Heart left ventricle (tissue), 16 donors: ENCODE data around the gene NSMF. TPM values are rescaled to one million over a fixed set of nuclear protein-coding genes. Genes with fewer than 3 reads are reported as not detected.

ENCODE experiments used
- ATAC-seq, 4 donors: fragments of 200-7000 bp; cut with Tn5 transposase; one replicate each; pipeline ENCODE4 v1.9.1; 2020 to 2022; ENCODE audit warnings: moderate library complexity in 4 of 4, mild to moderate bottlenecking in 3 of 4, moderate number of reproducible peaks in 1 of 4
- DNase-seq, 5 donors: peaks; one replicate each; pipeline ENCODE4 v3.0.0-alpha.2; 2020
- H3K27ac ChIP-seq, 12 donors: fragments of 200-600 bp; sonication (generic) in 4 of 12; one replicate each; pipeline versions ENCODE4 v1.5.0 to v1.8.0; 2016 to 2022; ENCODE audit warnings: mild to moderate bottlenecking in 2 of 12
- H3K27me3 ChIP-seq, 9 donors: fragments of 200-600 bp; sonication (generic) in 2 of 9; one replicate each; pipeline versions ENCODE4 v1.5.1 to v1.8.0; 2016 to 2022; ENCODE audit warnings: mild to moderate bottlenecking in 3 of 9
- H3K36me3 ChIP-seq, 9 donors: fragments of 200-600 bp; sonication (generic) in 2 of 9; one replicate each; pipeline versions ENCODE4 v1.5.0 to v1.8.0; 2018 to 2022; ENCODE audit warnings: mild to moderate bottlenecking in 2 of 9
- H3K4me1 ChIP-seq, 12 donors: fragments of 200-600 bp; sonication (generic) in 4 of 12; one replicate each; pipeline versions ENCODE4 v1.5.0 to v1.8.0; 2016 to 2022; ENCODE audit warnings: mild to moderate bottlenecking in 3 of 12
- H3K4me3 ChIP-seq, 12 donors: fragments of 200-600 bp; sonication (generic) in 4 of 12; one replicate each; pipeline versions ENCODE4 v1.5.0 to v1.8.0; 2017 to 2022; ENCODE audit warnings: mild to moderate bottlenecking in 9 of 12, moderate library complexity in 4 of 12
- H3K9me3 ChIP-seq, 12 donors: fragments of 200-600 bp; sonication (generic) in 4 of 12; one replicate each; pipeline versions ENCODE4 v1.5.0 to v1.8.0; 2016 to 2022; ENCODE audit warnings: mild to moderate bottlenecking in 1 of 12
- CTCF ChIP-seq, 12 donors: fragments of 200-600 bp; sonication (generic) in 4 of 12; IDR thresholded peaks; one replicate each; pipeline versions ENCODE4 v1.5.0 to v1.8.0; 2018 to 2022; ENCODE audit warnings: antibody characterized with exemption in 12 of 12, mild to moderate bottlenecking in 5 of 12
- POLR2A ChIP-seq, 2 donors: fragments of 450-650 bp; IDR thresholded peaks; one replicate each; pipeline ENCODE4 v1.6.1; 2017; ENCODE audit warnings: antibody characterized with exemption in 2 of 2, mild to moderate bottlenecking in 2 of 2, moderate library complexity in 2 of 2
- whole genome bisulfite sequencing, 4 donors: extraction: QIAGEN DNeasy Blood & Tissue Kit in 2 of 4; methylation state at CpG; one replicate each; pipeline versions ENCODE4 v1.1.5 to v1.1.7; 2013 to 2018; 5-methylcytosine and 5-hydroxymethylcytosine counted together
- intact Hi-C, 10 donors: fragments of 100-400 bp; cut with DNase I; formaldehyde crosslinking; loops; one replicate each; pipeline versions ENCODE4 v1.11.1 to v1.14.2; 2022
- polyA plus RNA-seq, 2 donors: library from polyadenylated mRNA; stranded (reverse); fragments of 200-250 nt; gene quantifications; one replicate each; pipeline ENCODE4 v1.2.3, GENCODE V29; 2013
- total RNA-seq, 9 donors: library from RNA; depleted of rRNA in 2 of 9; stranded (reverse); fragments of >200 nt in 2 of 9; fragmentation: NEBNext Ultra II Directional in 3 of 9; extraction: Animal tissue kit (Norgen Biotek cat#: 25700) in 3 of 9; gene quantifications; one replicate each; pipeline versions ENCODE4 v1.1.0 to v1.2.4, GENCODE V29; 2016 to 2023
- donor health status: ischemic (EF 13 %, LVEDD 7.1; RV severe dilation, severe dysfunction).
- donor health status: healthy with polysubstance abuse.
- donor health status: DM: no; HTN: yes; CAD: no.
- donor health status: DM: no; HTN: no; CAD: no.
- donor health status: ischemic (EF 25% LVEDD 6.9; RV normal size, moderate dysfunction).
- donor health status: ischemic (EF 25% LVEDD 5.7; RV mildly dilated, moderate dysfunction).
- donor health status: healthy.
- donor health status: DM: yes; HTN: yes; CAD: no.
- donor health status: ischemic (EF 35%, LVEDD 5.7; RV mildly dilated, moderate dysfunction).
- donor health status: nonischemic (EF 11% LVEDD 7.7; RV severe dilation, severe dysfunction).
- donor health status: DM: yes; HTN: yes; CAD: no.
- donor health status: PGD.
- donor health status: ischemic (EF 29% LVEDD 5.4; RV normal size, mild dysfunction).
- donor health status: nonischemic (EF 23%, LVEDD 6.1; RV moderate dilation, normal function).

NSMF gene
- total and polyA plus RNA-seq, 11 donors = 7.5 to 22.1 (median 13.4) TPM

- no peak for TF ChIP-seq CTCF (IDR thresholded peaks at IDR 0.05)
- TF ChIP-seq POLR2A (IDR thresholded peaks at IDR 0.05) = no peak
- no peaks in the 10 kb centered on the region for H3K9me3 ChIP-seq
- H3K27me3 ChIP-seq = peaks cover 0 to 10% (median under 1%) of the 10 kb centered on the region in 9 donors
- intact Hi-C loops = no loop called here
- ATAC-seq = peak in 3 of 4 donors; percentile 46 to 58 (median 55)
- peak in 3 of 5 donors; percentile 40 to 69 (median 63) for DNase-seq
- no peak overlapping the region for H3K4me3 ChIP-seq
- H3K4me1 ChIP-seq = peaks cover 0 to 3% (median 0%) of the 10 kb centered on the region in 12 donors
- no peak overlapping the region for H3K27ac ChIP-seq
- no peaks in the 10 kb centered on the region for H3K36me3 ChIP-seq
- WGBS, 4 donors = 76 to 82% (median 80%) methylated on average over 21 to 42 of the region's 42 CpGs
These were observed 23.0 kb downstream of the NSMF start for GRCh38 chr9:137435980-137436760.

- peaks cover 0 to 9% (median 0%) of the 10 kb centered on the region in 9 donors for H3K27me3 ChIP-seq
- no peak overlapping the region for H3K27ac ChIP-seq
- no peaks in the 10 kb centered on the region for H3K36me3 ChIP-seq
- intact Hi-C loops = no loop called here
- peaks cover 0 to 3% (median 0%) of the 10 kb centered on the region in 12 donors for H3K4me1 ChIP-seq
- WGBS, 4 donors = 70 to 84% (median 80%) methylated on average over 9 to 20 of the region's 20 CpGs
- H3K9me3 ChIP-seq = no peaks in the 10 kb centered on the region
- TF ChIP-seq POLR2A (IDR thresholded peaks at IDR 0.05) = no peak
- TF ChIP-seq CTCF (IDR thresholded peaks at IDR 0.05) = no peak
- ATAC-seq (no peak), DNase-seq (peak in 3 of 5 donors; percentile 12 to 54 (median 25))
- no peak overlapping the region for H3K4me3 ChIP-seq
These were observed 23.7 kb downstream of the NSMF start for GRCh38 chr9:137435381-137435891.

GRCh38 chr9:137434498-137435380 is 24.4 kb downstream of the NSMF start:
- peak in 3 of 5 donors; percentile 24 to 62 (median 25) for DNase-seq
- no peaks in the 10 kb centered on the region for H3K9me3 ChIP-seq
- 85 to 93% (median 87%) methylated on average over 26 to 43 of the region's 43 CpGs for WGBS, 4 donors
- TF ChIP-seq CTCF (IDR thresholded peaks at IDR 0.05) = no peak
- no peak for TF ChIP-seq POLR2A (IDR thresholded peaks at IDR 0.05)
- H3K27ac ChIP-seq = no peak overlapping the region
- no peak overlapping the region for H3K4me3 ChIP-seq
- H3K4me1 ChIP-seq = peaks cover 0 to 3% (median 0%) of the 10 kb centered on the region in 12 donors
- no peaks in the 10 kb centered on the region for H3K36me3 ChIP-seq
- no peak for ATAC-seq
- intact Hi-C loops = no loop called here
- peaks cover 0 to 9% (median 0%) of the 10 kb centered on the region in 9 donors for H3K27me3 ChIP-seq
